Caco-2 (cell line): ENCODE data around the gene NHLRC3. TPM values are rescaled to one million over a fixed set of nuclear protein-coding genes. Genes with fewer than 3 reads are reported as not detected.

ENCODE experiments used
- BruUV-seq: library from RNA; stranded (reverse); fragments of 400-500 nt; replicated peaks from 2 replicates; lab custom pipeline; 2021; lab: Mats Ljungman, UMichigan
- CTCF ChIA-PET: fragments of 300-600 bp; sonication (Branson Sonifier 250); formaldehyde crosslinking; loops from one replicate; lab custom pipeline; 2022; ENCODE audit warnings: antibody characterized with exemption; lab: Charles Lee
- POLR2A ChIA-PET: fragments of 300-600 bp; sonication (Branson Sonifier 250); formaldehyde crosslinking; loops from one replicate; lab custom pipeline; 2022; ENCODE audit warnings: antibody characterized with exemption; lab: Charles Lee
- DNase-seq, 2 experiments: peaks; one replicate each; pipeline versions ENCODE4 v3.0.0 to v3.0.0-alpha.2; 2020 to 2022
- H3K27me3 ChIP-seq: replicated peaks from 2 replicates; pipeline ENCODE4 v1.6.0; 2011; ENCODE audit warnings: low read length; ENCODE audit not compliant: control insufficient read depth, insufficient read depth
- H3K36me3 ChIP-seq: 2 replicates; pipeline ENCODE4 v1.5.1; 2011; ENCODE audit warnings: low read length; ENCODE audit not compliant: control insufficient read depth, insufficient read depth
- H3K4me1 ChIP-seq: fragments of 250-450 bp; sonication (Bioruptor Pico); 2 replicates; pipeline ENCODE4 v1.5.1; 2020; ENCODE audit warnings: mild to moderate bottlenecking
- H3K4me3 ChIP-seq: 2 replicates; pipeline ENCODE4 v1.5.1; 2011; ENCODE audit warnings: low read depth, mild to moderate bottlenecking, control low read depth, low read length
- H3K9me3 ChIP-seq: fragments of 250-450 bp; sonication (Bioruptor Pico); 2 replicates; pipeline ENCODE4 v1.5.1; 2020; ENCODE audit warnings: mild to moderate bottlenecking, moderate library complexity
- H3K27ac Mint-ChIP-seq: one replicate; pipeline ENCODE4 v1.8.0; 2022; ENCODE audit warnings: mixed read lengths; ENCODE audit not compliant: unreplicated experiment
- H3K27me3 Mint-ChIP-seq: one replicate; pipeline ENCODE4 v1.8.0; 2022; ENCODE audit warnings: mixed read lengths; ENCODE audit not compliant: insufficient read depth, unreplicated experiment
- H3K36me3 Mint-ChIP-seq: one replicate; pipeline ENCODE4 v1.8.0; 2022; ENCODE audit warnings: mild to moderate bottlenecking, mixed read lengths; ENCODE audit not compliant: insufficient read depth, unreplicated experiment
- H3K4me1 Mint-ChIP-seq: one replicate; pipeline ENCODE4 v1.8.0; 2022; ENCODE audit warnings: low read depth, mixed read lengths; ENCODE audit not compliant: unreplicated experiment
- H3K4me3 Mint-ChIP-seq: one replicate; pipeline ENCODE4 v1.8.0; 2022; ENCODE audit warnings: mild to moderate bottlenecking, moderate library complexity, mixed read lengths; ENCODE audit not compliant: unreplicated experiment
- H3K9me3 Mint-ChIP-seq: one replicate; pipeline ENCODE4 v1.8.0; 2022; ENCODE audit warnings: mixed read lengths; ENCODE audit not compliant: unreplicated experiment
- CTCF ChIP-seq, 2 experiments: fragments of 200-600 bp in 1 of 2; IDR thresholded peaks; 1 replicate in 1 of 2; 2 replicates in 1 of 2; pipeline versions ENCODE4 v1.5.1 to v1.8.0; 2011 to 2022; ENCODE audit warnings: antibody characterized with exemption in 1 of 2, control low read depth in 1 of 2, inconsistent platforms in 1 of 2, low read depth in 1 of 2, low read length in 1 of 2, mild to moderate bottlenecking in 1 of 2, moderate library complexity in 1 of 2; ENCODE audit not compliant: insufficient read depth in 1 of 2, severe bottlenecking in 1 of 2, unreplicated experiment in 1 of 2
- intact Hi-C: fragments of 100-400 bp; cut with micrococcal nuclease; formaldehyde crosslinking; loops from one replicate; pipeline ENCODE4 v1.10.0; 2022; ENCODE audit not compliant: unreplicated experiment
- total RNA-seq: library from RNA; stranded (reverse); gene quantifications from 2 replicates; pipeline ENCODE4 v1.2.3, GENCODE V29; 2022

NHLRC3 gene
- total RNA-seq, 1 experiment from 2014 or later, result 38.1 TPM

- no peaks in the 10 kb centered on the region for H3K36me3 Mint-ChIP-seq
- Histone ChIP-seq H3K9me3 (no peaks in the 10 kb centered on the region), H3K27me3 (no peaks in the 10 kb centered on the region), H3K36me3 (no peaks in the 10 kb centered on the region), H3K4me1 (no peaks in the 10 kb centered on the region), H3K4me3 (no peak overlapping the region)
- no peaks in the 10 kb centered on the region for H3K27me3 Mint-ChIP-seq
- no peaks in the 10 kb centered on the region for H3K9me3 Mint-ChIP-seq
- intact Hi-C loops, result no loop called here
- CTCF ChIA-PET, result interaction anchor here (0.6 kb wide), 1 partner anchor 204 kb away, joined by 3 read pairs; no protein-coding TSS in a partner anchor
- TF ChIP-seq CTCF (IDR thresholded peaks at IDR 0.05; ENCODE audit: insufficient read depth in 1 of 2, low read depth in 1 of 2, low read length in 1 of 2, severe bottlenecking in 1 of 2, unreplicated experiment in 1 of 2), result no peak
- H3K27ac Mint-ChIP-seq, result no peak overlapping the region
- DNase-seq, result no peak
- no TSS peak for BruUV-seq
- no peaks in the 10 kb centered on the region for H3K4me1 Mint-ChIP-seq
- no peak overlapping the region for H3K4me3 Mint-ChIP-seq
- POLR2A ChIA-PET, result no interaction called here
Measured at GRCh38 chr13:39056018-39056417, 17.8 kb downstream of the NHLRC3 start.

- POLR2A ChIA-PET, result no interaction called here
Measured at GRCh38 chr13:39058040-39058439, 19.8 kb downstream of the NHLRC3 start.

GRCh38 chr13:39062004-39062403 is 23.7 kb downstream of the NHLRC3 start:
- no peaks in the 10 kb centered on the region for H3K27me3 ChIP-seq
- Mint-ChIP-seq H3K27ac (no peak overlapping the region), H3K36me3 (no peaks in the 10 kb centered on the region), H3K27me3 (no peaks in the 10 kb centered on the region), H3K4me1 (no peaks in the 10 kb centered on the region), H3K9me3 (peaks cover 7% of the 10 kb centered on the region), H3K4me3 (no peak overlapping the region)
- ChIA-PET POLR2A (no interaction called here), CTCF (no interaction called here)
- H3K4me3 ChIP-seq, result no peak overlapping the region
- intact Hi-C loops, result loop anchor here (1.0 kb wide), 1 partner anchor 13 kb away; no protein-coding TSS in a partner anchor
- H3K9me3 ChIP-seq, result no peaks in the 10 kb centered on the region
- no TSS peak for BruUV-seq
- no peak for DNase-seq
- TF ChIP-seq CTCF (IDR thresholded peaks at IDR 0.05; ENCODE audit: insufficient read depth in 1 of 2, low read depth in 1 of 2, low read length in 1 of 2, severe bottlenecking in 1 of 2, unreplicated experiment in 1 of 2), result no peak
- H3K4me1 ChIP-seq, result no peaks in the 10 kb centered on the region
- H3K36me3 ChIP-seq, result no peaks in the 10 kb centered on the region

More at GRCh38 chr13:39058040-39058439, 19.8 kb downstream of the NHLRC3 start:
- H3K4me3 Mint-ChIP-seq, result no peak overlapping the region
- H3K9me3 Mint-ChIP-seq, result no peaks in the 10 kb centered on the region
- BruUV-seq, result no TSS peak
- Histone ChIP-seq H3K4me3 (no peak overlapping the region), H3K36me3 (no peaks in the 10 kb centered on the region), H3K27me3 (no peaks in the 10 kb centered on the region), H3K4me1 (no peaks in the 10 kb centered on the region), H3K9me3 (no peaks in the 10 kb centered on the region)
- no peak overlapping the region for H3K27ac Mint-ChIP-seq
- H3K36me3 Mint-ChIP-seq, result no peaks in the 10 kb centered on the region
- no peak for TF ChIP-seq CTCF (IDR thresholded peaks at IDR 0.05; ENCODE audit: insufficient read depth in 1 of 2, low read depth in 1 of 2, low read length in 1 of 2, severe bottlenecking in 1 of 2, unreplicated experiment in 1 of 2)
- H3K4me1 Mint-ChIP-seq, result no peaks in the 10 kb centered on the region
- DNase-seq, result no peak
- intact Hi-C loops, result no loop called here
- no peaks in the 10 kb centered on the region for H3K27me3 Mint-ChIP-seq
- CTCF ChIA-PET, result no interaction called here
